Fibroblast of lung (primary cell): ENCODE data around the gene CAMK1D. TPM values are rescaled to one million over a fixed set of nuclear protein-coding genes. Genes with fewer than 3 reads are reported as not detected.
A peak's percentile ranks its signal among the peaks of the same experiment; 100 is the strongest.

ENCODE experiments used
- DNase-seq, 2 donors: peaks; one replicate each; pipeline versions ENCODE4 v3.0.0 to v3.0.0-alpha.2; 2010; ENCODE audit warnings: low read depth in 2 of 2
- H2AFZ ChIP-seq: 2 replicates; pipeline ENCODE4 v1.5.1; 2012; ENCODE audit warnings: low read length, control low read depth, inconsistent platforms
- H3K27ac ChIP-seq: 2 replicates; pipeline ENCODE4 v1.5.1; 2011; ENCODE audit warnings: low read length, control low read depth; ENCODE audit not compliant: insufficient read depth
- H3K27me3 ChIP-seq: 2 replicates; pipeline ENCODE4 v1.5.1; 2011; ENCODE audit warnings: mild to moderate bottlenecking, low read length; ENCODE audit not compliant: control insufficient read depth, insufficient read depth
- H3K36me3 ChIP-seq: 2 replicates; pipeline ENCODE4 v1.5.1; 2011; ENCODE audit warnings: low read length; ENCODE audit not compliant: control insufficient read depth, insufficient read depth
- H3K4me1 ChIP-seq: 2 replicates; pipeline ENCODE4 v1.5.1; 2011; ENCODE audit warnings: low read length; ENCODE audit not compliant: control insufficient read depth, insufficient read depth; ENCODE audit errors: extremely low read depth
- H3K4me2 ChIP-seq: 2 replicates; pipeline ENCODE4 v1.5.1; 2011; ENCODE audit warnings: low read length, control low read depth; ENCODE audit not compliant: insufficient read depth; ENCODE audit errors: extremely low read depth
- H3K4me3 ChIP-seq, 4 experiments: fragments of 200-600 bp in 1 of 4; sonication (generic) in 1 of 4; replicated peaks in 1 of 4; 2 replicates each; pipeline ENCODE4 v1.5.1; 2011 to 2016; ENCODE audit warnings: low read length in 4 of 4, low read depth in 3 of 4, mild to moderate bottlenecking in 3 of 4, control low read depth in 2 of 4, inconsistent platforms in 1 of 4, mixed read lengths in 1 of 4; ENCODE audit not compliant: insufficient read depth in 1 of 4; ENCODE audit errors: control extremely low read depth in 1 of 4
- H3K79me2 ChIP-seq: 2 replicates; pipeline ENCODE4 v1.5.1; 2012; ENCODE audit warnings: mild to moderate bottlenecking, low read length, inconsistent platforms; ENCODE audit not compliant: control insufficient read depth, insufficient read depth
- H3K9ac ChIP-seq: 2 replicates; pipeline ENCODE4 v1.5.1; 2011; ENCODE audit warnings: mild to moderate bottlenecking, low read length, control low read depth; ENCODE audit not compliant: insufficient read depth
- H3K9me3 ChIP-seq: 2 replicates; pipeline ENCODE4 v1.5.1; 2012; ENCODE audit warnings: low read depth, low read length; ENCODE audit not compliant: control insufficient read depth, insufficient read depth
- H4K20me1 ChIP-seq: 2 replicates; pipeline ENCODE4 v1.5.1; 2011; ENCODE audit warnings: low read length; ENCODE audit not compliant: control insufficient read depth, insufficient read depth; ENCODE audit errors: extremely low read depth
- EZH2 ChIP-seq: IDR thresholded peaks from 2 replicates; pipeline ENCODE4 v1.5.1; 2012; ENCODE audit warnings: low read length, control low read depth, mild to moderate bottlenecking; ENCODE audit errors: missing control alignments
- polyA plus RNA-seq, 2 donors: library from polyadenylated mRNA; depleted of rRNA in 1 of 2; stranded (reverse) in 1 of 2; unstranded in 1 of 2; fragments of >200 nt; gene quantifications; 2 replicates each; pipeline ENCODE4 v1.2.1, GENCODE V29; 2011 to 2012; ENCODE audit warnings: missing spikeins in 1 of 2
- total RNA-seq: library from RNA; depleted of rRNA; stranded (reverse); fragments of >200 nt; gene quantifications from 2 replicates; pipeline ENCODE4 v1.2.1, GENCODE V29; 2014
- TF ChIP-seq, protein P1 (sequence below), 2 donors: IDR thresholded peaks in 1 of 2; conservative IDR thresholded peaks in 1 of 2; 1 replicate in 1 of 2; 2 replicates in 1 of 2; pipeline ENCODE4 v1.5.1; 2011 to 2012; ENCODE audit warnings: low read length in 2 of 2, control low read depth in 1 of 2, inconsistent platforms in 1 of 2, low read depth in 1 of 2, mild to moderate bottlenecking in 1 of 2

The CAMK1D gene
- total and polyA plus RNA-seq, 2 donors (not counting 1 experiment from before 2014, with no cell fraction given) = 2.3 TPM

DNA sequence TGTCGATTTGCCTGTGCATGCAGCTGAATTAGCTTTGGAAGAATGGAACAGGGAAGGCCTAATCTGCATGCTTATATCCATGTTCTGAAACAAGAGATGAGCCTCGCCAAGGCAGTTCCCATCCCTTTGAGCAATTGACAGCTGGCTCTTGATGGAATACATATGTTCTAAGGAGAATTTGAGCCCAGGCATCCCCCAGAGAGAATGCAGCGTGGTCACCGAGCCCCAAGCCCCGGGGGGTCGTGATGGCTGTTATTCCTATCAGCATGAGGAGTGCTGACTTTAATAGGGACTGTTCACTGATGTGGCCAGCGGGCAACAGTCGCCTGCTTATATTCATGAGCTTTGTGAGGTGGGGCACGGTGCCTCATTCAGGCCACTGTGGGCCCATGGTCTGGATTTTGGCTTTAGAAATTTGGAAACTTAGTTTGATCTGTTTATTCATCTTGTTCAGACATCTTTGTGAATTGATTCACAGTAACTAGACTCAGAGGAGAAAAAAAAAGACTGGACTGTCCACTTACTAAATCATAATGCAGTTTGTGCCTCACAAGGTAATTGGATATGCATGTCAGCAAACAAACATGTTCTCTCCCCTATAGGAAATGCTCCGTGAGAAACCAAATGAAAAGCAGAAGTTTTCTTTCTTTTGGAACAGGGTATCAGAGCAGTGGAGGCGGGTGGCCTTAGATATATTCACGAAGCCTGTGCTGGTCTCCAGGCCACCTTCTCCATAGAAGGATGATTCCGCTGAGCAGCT is 447.2 kb downstream of the CAMK1D start:
- no peaks in the 10 kb centered on the region for H4K20me1 ChIP-seq
- DNase-seq = no peak
- H3K27me3 ChIP-seq = no peaks in the 10 kb centered on the region
- H3K9ac ChIP-seq = no peak overlapping the region
- H3K27ac ChIP-seq = no peak overlapping the region
- TF ChIP-seq, protein P1, sequence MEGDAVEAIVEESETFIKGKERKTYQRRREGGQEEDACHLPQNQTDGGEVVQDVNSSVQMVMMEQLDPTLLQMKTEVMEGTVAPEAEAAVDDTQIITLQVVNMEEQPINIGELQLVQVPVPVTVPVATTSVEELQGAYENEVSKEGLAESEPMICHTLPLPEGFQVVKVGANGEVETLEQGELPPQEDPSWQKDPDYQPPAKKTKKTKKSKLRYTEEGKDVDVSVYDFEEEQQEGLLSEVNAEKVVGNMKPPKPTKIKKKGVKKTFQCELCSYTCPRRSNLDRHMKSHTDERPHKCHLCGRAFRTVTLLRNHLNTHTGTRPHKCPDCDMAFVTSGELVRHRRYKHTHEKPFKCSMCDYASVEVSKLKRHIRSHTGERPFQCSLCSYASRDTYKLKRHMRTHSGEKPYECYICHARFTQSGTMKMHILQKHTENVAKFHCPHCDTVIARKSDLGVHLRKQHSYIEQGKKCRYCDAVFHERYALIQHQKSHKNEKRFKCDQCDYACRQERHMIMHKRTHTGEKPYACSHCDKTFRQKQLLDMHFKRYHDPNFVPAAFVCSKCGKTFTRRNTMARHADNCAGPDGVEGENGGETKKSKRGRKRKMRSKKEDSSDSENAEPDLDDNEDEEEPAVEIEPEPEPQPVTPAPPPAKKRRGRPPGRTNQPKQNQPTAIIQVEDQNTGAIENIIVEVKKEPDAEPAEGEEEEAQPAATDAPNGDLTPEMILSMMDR (conservative IDR thresholded peaks at IDR 0.05 in 1 of 2, IDR thresholded peaks at IDR 0.05 in 1 of 2; ENCODE audit: low read depth in 1 of 2, low read length in 2 of 2) = no peak
- TF ChIP-seq EZH2 = no peak
- no peaks in the 10 kb centered on the region for H3K4me1 ChIP-seq
- H3K9me3 ChIP-seq = no peaks in the 10 kb centered on the region
- no peaks in the 10 kb centered on the region for H3K79me2 ChIP-seq
- H3K36me3 ChIP-seq = no peaks in the 10 kb centered on the region
- H2AFZ ChIP-seq = no peak overlapping the region
- no peak overlapping the region for H3K4me2 ChIP-seq
- H3K4me3 ChIP-seq = no peak overlapping the region

DNA sequence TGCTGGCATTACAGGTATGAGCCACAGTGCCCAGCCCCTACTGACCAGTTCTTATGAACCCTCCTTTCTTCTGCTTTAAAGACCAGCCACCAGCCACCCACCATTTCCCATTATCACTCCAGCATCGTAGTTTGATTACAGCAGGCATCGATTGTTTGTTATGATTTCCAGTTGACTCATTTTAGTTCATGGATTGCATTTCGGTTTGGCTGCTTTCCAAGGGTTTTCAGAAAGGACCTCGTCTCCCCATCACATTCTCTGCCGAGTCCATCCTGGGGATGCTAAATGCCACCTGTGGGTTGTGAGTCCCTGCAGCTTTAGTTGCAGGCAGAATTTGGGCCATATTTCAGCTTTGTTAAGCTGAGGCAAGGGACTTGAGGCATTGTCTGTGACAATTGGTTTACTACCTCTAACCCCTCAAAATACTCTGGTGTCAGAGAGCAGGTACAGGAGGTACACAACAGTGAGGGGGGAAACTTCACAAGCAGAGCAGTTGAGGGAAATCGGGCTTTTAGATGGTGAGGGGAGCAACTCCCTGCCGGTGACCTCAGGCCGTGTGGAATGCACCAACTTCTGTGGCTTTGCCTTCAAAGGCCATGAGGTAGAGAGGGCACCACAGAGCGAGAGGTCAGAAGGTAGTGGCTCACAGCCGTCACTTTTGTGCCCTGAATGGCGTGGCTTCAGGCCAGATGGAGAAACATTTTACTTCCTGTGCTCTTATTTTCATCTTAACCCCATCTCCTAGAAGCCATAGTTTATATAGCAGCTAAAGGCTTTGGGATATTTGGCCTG is 448.3 kb downstream of the CAMK1D start:
- peak; percentile 21 to 38 for DNase-seq
- Histone ChIP-seq H3K4me3 (no peak overlapping the region), H3K4me2 (no peak overlapping the region), H3K27me3 (no peaks in the 10 kb centered on the region), H4K20me1 (no peaks in the 10 kb centered on the region), H3K27ac (no peak overlapping the region), H3K79me2 (no peaks in the 10 kb centered on the region), H3K36me3 (no peaks in the 10 kb centered on the region), H3K9me3 (no peaks in the 10 kb centered on the region), H3K4me1 (no peaks in the 10 kb centered on the region), H3K9ac (no peak overlapping the region), H2AFZ (no peak overlapping the region)
- TF ChIP-seq EZH2 = no peak
- TF ChIP-seq, protein P1 (conservative IDR thresholded peaks at IDR 0.05 in 1 of 2, IDR thresholded peaks at IDR 0.05 in 1 of 2; ENCODE audit: low read depth in 1 of 2, low read length in 2 of 2) = no peak

DNA sequence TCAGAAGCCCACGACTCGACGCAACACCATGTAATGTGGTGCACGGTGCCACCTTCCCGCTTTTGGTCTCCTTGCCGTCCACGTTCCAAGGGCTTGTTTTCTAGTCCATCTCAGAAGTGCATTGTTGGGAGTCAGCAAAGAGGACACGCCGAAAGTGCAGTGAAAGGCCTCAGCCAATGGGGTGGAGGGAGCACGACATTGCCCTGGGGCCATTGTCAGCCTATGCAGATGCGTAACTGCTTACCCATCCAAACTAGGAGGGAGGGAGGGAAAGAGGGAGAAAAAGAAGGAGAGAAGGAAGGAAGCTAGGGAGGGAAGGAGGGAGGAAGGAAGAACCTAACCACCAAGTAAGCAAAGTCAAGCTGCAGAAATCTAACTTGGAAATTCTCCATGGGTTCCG is 449.8 kb downstream of the CAMK1D start:
- no peak overlapping the region for H3K4me3 ChIP-seq
- no peak for TF ChIP-seq EZH2
- TF ChIP-seq, protein P1 (conservative IDR thresholded peaks at IDR 0.05 in 1 of 2, IDR thresholded peaks at IDR 0.05 in 1 of 2; ENCODE audit: low read depth in 1 of 2, low read length in 2 of 2) = no peak
- no peak overlapping the region for H3K9ac ChIP-seq

More for the DNA sequence above, 449.8 kb downstream of the CAMK1D start:
- DNase-seq = no peak
- H3K36me3 ChIP-seq = no peaks in the 10 kb centered on the region
- H3K27ac ChIP-seq = no peak overlapping the region
- no peak overlapping the region for H2AFZ ChIP-seq
- H3K9me3 ChIP-seq = no peaks in the 10 kb centered on the region
- no peaks in the 10 kb centered on the region for H3K4me1 ChIP-seq
- H3K4me2 ChIP-seq = no peak overlapping the region
- no peaks in the 10 kb centered on the region for H3K79me2 ChIP-seq
- no peaks in the 10 kb centered on the region for H4K20me1 ChIP-seq
- no peaks in the 10 kb centered on the region for H3K27me3 ChIP-seq
